Activated CD8-positive, alpha-beta memory T cell treated with anti-CD3 and anti-CD28 coated beads, Interleukin-2, amount 50 U/mL, for 24 hours (primary cell): ENCODE data around the gene USP14.

Experiments
- DNase-seq: peaks from one replicate; pipeline ENCODE4 v3.0.0-alpha.2; 2020; ENCODE audit errors: extremely low read depth

USP14 gene

GRCh38 chr18:159933-160332 lies 1.6 kb downstream of the USP14 start:
- no peak for DNase-seq

GRCh38 chr18:160831-161570 lies 2.6 kb downstream of the USP14 start:
- no peak for DNase-seq

GRCh38 chr18:172361-172760 lies 14.0 kb downstream of the USP14 start:
- DNase-seq = no peak

GRCh38 chr18:179499-179898 lies 21.1 kb downstream of the USP14 start:
- no peak for DNase-seq

- DNase-seq = no peak
Observed at GRCh38 chr18:181711-182110, 23.4 kb downstream of the USP14 start.

GRCh38 chr18:183769-184168 lies 25.4 kb downstream of the USP14 start:
- DNase-seq = no peak

- DNase-seq = no peak
Observed at GRCh38 chr18:189254-189653, 30.9 kb downstream of the USP14 start.

- no peak for DNase-seq
Observed at GRCh38 chr18:191725-192124, 33.4 kb downstream of the USP14 start.

- DNase-seq = no peak
Observed at GRCh38 chr18:192801-193200, 34.4 kb downstream of the USP14 start.

GRCh38 chr18:195651-196050 lies 37.3 kb downstream of the USP14 start:
- DNase-seq = no peak

GRCh38 chr18:199214-199613 lies 40.9 kb downstream of the USP14 start:
- DNase-seq = no peak

- no peak for DNase-seq
Observed at GRCh38 chr18:199768-200167, 41.4 kb downstream of the USP14 start.

GRCh38 chr18:210075-210474 lies 51.7 kb downstream of the USP14 start:
- no peak for DNase-seq

- no peak for DNase-seq
Observed at GRCh38 chr18:210733-211132, 52.4 kb downstream of the USP14 start.

GRCh38 chr18:211582-211981 lies 53.2 kb downstream of the USP14 start:
- DNase-seq = no peak

- DNase-seq = no peak
Observed at GRCh38 chr18:212780-213179, 54.4 kb downstream of the USP14 start.

- no peak for DNase-seq
Observed at GRCh38 chr18:213505-213904, 55.1 kb downstream of the USP14 start.

- DNase-seq = no peak
Observed at GRCh38 chr18:213966-214365, 55.6 kb downstream of the USP14 start.

GRCh38 chr18:215448-216010 lies 57.2 kb downstream of the USP14 start:
- no peak for DNase-seq

- no peak for DNase-seq
Observed at GRCh38 chr18:217532-218336, 59.4 kb downstream of the USP14 start.

- DNase-seq = no peak
Observed at GRCh38 chr18:220708-221107, 62.4 kb downstream of the USP14 start.

GRCh38 chr18:225745-226144 lies 67.4 kb downstream of the USP14 start:
- DNase-seq = no peak

GRCh38 chr18:227374-227773 lies 69.0 kb downstream of the USP14 start:
- no peak for DNase-seq
